Prostate gland (tissue), 2 donors: ENCODE measurements around the gene PPP1R2.

Experiments
- CTCF ChIP-seq, 4 experiments: fragments of 200-600 bp in 2 of 4; fragments of 450-650 bp in 2 of 4; sonication (generic) in 2 of 4; IDR thresholded peaks; 1 replicate in 3 of 4; 2 replicates in 1 of 4; pipeline ENCODE4 v1.5.1; 2016 to 2019; ENCODE audit warnings: antibody characterized with exemption in 4 of 4, mild to moderate bottlenecking in 2 of 4, moderate library complexity in 2 of 4
- POLR2A ChIP-seq: fragments of 450-650 bp; IDR thresholded peaks from one replicate; pipeline ENCODE4 v1.6.1; 2016; ENCODE audit warnings: antibody characterized with exemption, mild to moderate bottlenecking
- POLR2AphosphoS5 ChIP-seq: sonication (generic); formaldehyde crosslinking; IDR thresholded peaks from one replicate; pipeline ENCODE4 v1.6.1; 2017; ENCODE audit warnings: antibody characterized with exemption

- TF ChIP-seq CTCF (IDR thresholded peaks at IDR 0.05) = no peak
- no peak for TF ChIP-seq POLR2A
- TF ChIP-seq POLR2AphosphoS5 = no peak
Measured at GRCh38 chr3:195535293-195535692, 7.8 kb downstream of the PPP1R2 start.
